Esophagus (tissue), 2 donors: ENCODE measurements around the gene TAF8. TPM values are rescaled to one million over a fixed set of nuclear protein-coding genes. Genes with fewer than 3 reads are reported as not detected.

Experiments used
- polyA plus RNA-seq, 2 donors: library from polyadenylated mRNA; stranded (reverse); fragments of 200-250 nt; gene quantifications; one replicate each; pipeline ENCODE4 v1.2.3, GENCODE V29; 2013
- donor health status: healthy with polysubstance abuse.
- donor health status: Bipolar disorder and iron deficiency.

The TAF8 gene
- polyA plus RNA-seq, 2 donors, result 6.0 to 7.5 TPM

Other genes with a start within 250 kb of the TAF8 start
- 1 to 10 TPM in 1 of 2 donors, under 1 TPM in 1; 0.69 to 1.0 TPM for gene USP49, start 155.1 kb upstream of the TAF8 start, polyA plus RNA-seq
- gene MED20, start 129.4 kb upstream of the TAF8 start, polyA plus RNA-seq, result 1 to 10 TPM; 7.1 to 8.0 TPM
- 10 to 100 TPM in 1 of 2 donors, 1 to 10 TPM in 1; 6.0 to 14.2 TPM for gene BYSL, start 129.0 kb upstream of the TAF8 start, polyA plus RNA-seq
- gene CCND3, start 108.7 kb upstream of the TAF8 start, polyA plus RNA-seq, result 10 to 100 TPM; 24.6 to 30.4 TPM
- gene C6orf132, start 92.1 kb downstream of the TAF8 start, polyA plus RNA-seq, result 100 to 1,000 TPM; 150 to 357 TPM
- not detected for gene GUCA1A, start 122.8 kb downstream of the TAF8 start, polyA plus RNA-seq
- gene GUCA1B, start 144.4 kb downstream of the TAF8 start, polyA plus RNA-seq, result under 1 TPM; 0.24 to 0.45 TPM
- 10 to 100 TPM; 38.3 to 47.3 TPM for gene MRPS10, start 167.3 kb downstream of the TAF8 start, polyA plus RNA-seq